ENCODE measurements around the gene POLR1A. TPM values are rescaled to one million over a fixed set of nuclear protein-coding genes. Genes with fewer than 3 reads are reported as not detected.

The POLR1A gene
- 10 to 100 TPM; 17.5 to 56.3 (median 24.6) TPM for total RNA-seq

GRCh38 chr2:86105252-86105968 is at the start of gene POLR1A:
TSS of gene POLR1A (minus strand) at chr2:86105886. CDS start at chr2:86105776, 110 bp downstream.
- TF ChIP-seq CTCF (IDR thresholded peaks at IDR 0.05) = no peak
- DNase-seq (ENCODE audit: low spot score) (peak; percentile 53), ATAC-seq (ENCODE audit: low FRiP score) (peak; percentile 95)

GRCh38 chr2:86150502-86150901 is 44.8 kb upstream of the POLR1A start:
- TF ChIP-seq CTCF (IDR thresholded peaks at IDR 0.05) = no peak
- ATAC-seq (ENCODE audit: low FRiP score) (no peak), DNase-seq (ENCODE audit: low spot score) (no peak)

- no peak for TF ChIP-seq CTCF (IDR thresholded peaks at IDR 0.05)
- ATAC-seq (ENCODE audit: low FRiP score) (no peak), DNase-seq (ENCODE audit: low spot score) (no peak)
Measured at GRCh38 chr2:86147793-86148192, 42.1 kb upstream of the POLR1A start.

- TF ChIP-seq CTCF (IDR thresholded peaks at IDR 0.05) = no peak
Measured at GRCh38 chr2:86143926-86144685, 38.4 kb upstream of the POLR1A start.

GRCh38 chr2:86143307-86143706 is 37.6 kb upstream of the POLR1A start:
- no peak for TF ChIP-seq CTCF (IDR thresholded peaks at IDR 0.05)
- DNase-seq (ENCODE audit: low spot score) (no peak), ATAC-seq (ENCODE audit: low FRiP score) (no peak)

More at GRCh38 chr2:86143926-86144685, 38.4 kb upstream of the POLR1A start:
- DNase-seq (ENCODE audit: low spot score) (no peak), ATAC-seq (ENCODE audit: low FRiP score) (no peak)

- DNase-seq (ENCODE audit: low spot score) (no peak), ATAC-seq (ENCODE audit: low FRiP score) (no peak)
- no peak for TF ChIP-seq CTCF (IDR thresholded peaks at IDR 0.05)
Measured at GRCh38 chr2:86142436-86143257, 37.0 kb upstream of the POLR1A start.

All from omental fat pad (tissue), 4 donors.